BLaER1 treated with 17β-estradiol and CSF1 and Interleukin-3, amounts not matched to agents 10 nM and 100 nM (cell line): ENCODE results near the gene KANSL3.
A peak's percentile ranks its signal among the peaks of the same experiment; 100 is the strongest.

Source experiments
- H3K27ac ChIP-seq, 11 experiments: shearing (Covaris generic); formaldehyde crosslinking; 2 replicates each; pipeline ENCODE4 v1.8.1; 2022
- H3K27me3 ChIP-seq, 11 experiments: shearing (Covaris generic); formaldehyde crosslinking; 2 replicates each; pipeline ENCODE4 v1.8.1; 2022
- H3K36me3 ChIP-seq, 11 experiments: shearing (Covaris generic); formaldehyde crosslinking; 2 replicates each; pipeline ENCODE4 v1.8.1; 2022
- H3K4me1 ChIP-seq, 10 experiments: shearing (Covaris generic); formaldehyde crosslinking; 2 replicates each; pipeline ENCODE4 v1.8.1; 2022
- H3K4me2 ChIP-seq, 11 experiments: shearing (Covaris generic); formaldehyde crosslinking; 2 replicates each; pipeline ENCODE4 v1.8.1; 2022
- H3K4me3 ChIP-seq, 10 experiments: shearing (Covaris generic); formaldehyde crosslinking; 2 replicates each; pipeline ENCODE4 v1.8.1; 2022
- H3K9ac ChIP-seq, 11 experiments: shearing (Covaris generic); formaldehyde crosslinking; 2 replicates each; pipeline ENCODE4 v1.8.1; 2022
- H3K9me3 ChIP-seq, 11 experiments: shearing (Covaris generic); formaldehyde crosslinking; replicated peaks in 1 of 11; 2 replicates each; pipeline ENCODE4 v1.8.1; 2022
- H4K20me1 ChIP-seq, 11 experiments: shearing (Covaris generic); formaldehyde crosslinking; 2 replicates each; pipeline ENCODE4 v1.8.1; 2022
- Cebpa-rat ChIP-seq, 11 experiments: shearing (Covaris generic); IDR thresholded peaks; 2 replicates each; pipeline ENCODE4 v1.8.1; 2022

KANSL3 gene

GRCh38 chr2:96549967-96550786, 87.9 kb downstream of the KANSL3 start:
- no peak overlapping the region for H3K27ac ChIP-seq
- H3K9ac ChIP-seq: peak overlapping the region in 1 of 11 experiments; percentile 11; a peak in 1 of 22 replicates
- H4K20me1 ChIP-seq: peaks cover 87 to 99% (median 90%) of the 10 kb centered on the region in 11 experiments
- H3K27me3 ChIP-seq: no peaks in the 10 kb centered on the region
- H3K4me2 ChIP-seq: peak overlapping the region in 6 of 11 experiments; percentile 60 to 91 (median 87); a peak in 6 of 22 replicates
- H3K4me3 ChIP-seq: no peak overlapping the region
- TF ChIP-seq Cebpa-rat (IDR thresholded peaks at IDR 0.05): no peak
- peaks cover 0 to 9% (median 0%) of the 10 kb centered on the region in 11 experiments; a peak in 3 of 22 replicates for H3K9me3 ChIP-seq
- H3K36me3 ChIP-seq: peaks cover 64 to 77% (median 74%) of the 10 kb centered on the region in 11 experiments
- H3K4me1 ChIP-seq: peaks cover 53 to 74% (median 70%) of the 10 kb centered on the region in 10 experiments

- Histone ChIP-seq H3K4me3 (no peak overlapping the region), H3K36me3 (peaks cover 71 to 85% (median 82%) of the 10 kb centered on the region in 11 experiments), H3K4me2 (no peak overlapping the region), H4K20me1 (peaks cover 94 to 100% (median 98%) of the 10 kb centered on the region in 11 experiments), H3K9me3 (peaks cover 0 to 16% (median 0%) of the 10 kb centered on the region in 11 experiments; a peak in 8 of 22 replicates), H3K27ac (no peak overlapping the region), H3K4me1 (peaks cover 59 to 70% (median 65%) of the 10 kb centered on the region in 10 experiments), H3K9ac (no peak overlapping the region), H3K27me3 (no peaks in the 10 kb centered on the region)
- TF ChIP-seq Cebpa-rat (IDR thresholded peaks at IDR 0.05): no peak
Observed at GRCh38 chr2:96549466-96549785, 88.7 kb downstream of the KANSL3 start.

- H4K20me1 ChIP-seq: peaks cover 99 to 100% (median 100%) of the 10 kb centered on the region in 11 experiments
- H3K4me3 ChIP-seq: no peak overlapping the region
- H3K9ac ChIP-seq: 0 out of 22 replicates have a peak overlapping the region, but pooled peaks of 1 of the 11 experiments have one; percentile 5
- H3K4me2 ChIP-seq: no peak overlapping the region
- H3K27ac ChIP-seq: no peak overlapping the region
- H3K27me3 ChIP-seq: no peaks in the 10 kb centered on the region
- peaks cover 0 to 22% (median 4%) of the 10 kb centered on the region in 11 experiments; a peak in 12 of 22 replicates for H3K9me3 ChIP-seq
- TF ChIP-seq Cebpa-rat (IDR thresholded peaks at IDR 0.05): no peak
- H3K4me1 ChIP-seq: peaks cover 53 to 68% (median 60%) of the 10 kb centered on the region in 10 experiments
- H3K36me3 ChIP-seq: peaks cover 77 to 91% (median 88%) of the 10 kb centered on the region in 11 experiments
Observed at GRCh38 chr2:96548558-96549465, 89.3 kb downstream of the KANSL3 start.

GRCh38 chr2:96547731-96548171, 90.4 kb downstream of the KANSL3 start:
- Histone ChIP-seq H3K4me2 (no peak overlapping the region), H3K4me1 (peaks cover 44 to 58% (median 50%) of the 10 kb centered on the region in 10 experiments), H3K9ac (0 out of 22 replicates have a peak overlapping the region, but pooled peaks of 1 of the 11 experiments have one; percentile 1), H3K4me3 (no peak overlapping the region), H4K20me1 (peaks cover 99 to 100% (median 100%) of the 10 kb centered on the region in 11 experiments), H3K27me3 (no peaks in the 10 kb centered on the region), H3K36me3 (peaks cover 88 to 100% (median 97%) of the 10 kb centered on the region in 11 experiments), H3K27ac (no peak overlapping the region), H3K9me3 (peaks cover 0 to 33% (median 14%) of the 10 kb centered on the region in 11 experiments; a peak in 14 of 22 replicates)
- TF ChIP-seq Cebpa-rat (IDR thresholded peaks at IDR 0.05): no peak

GRCh38 chr2:96547203-96547641, 90.9 kb downstream of the KANSL3 start:
- Histone ChIP-seq H3K4me1 (peaks cover 42 to 58% (median 50%) of the 10 kb centered on the region in 10 experiments), H3K4me3 (no peak overlapping the region), H3K27me3 (no peaks in the 10 kb centered on the region), H3K36me3 (peaks cover 93 to 100% (median 99%) of the 10 kb centered on the region in 11 experiments), H3K4me2 (peak overlapping the region in 8 of 11 experiments; percentile 16 to 77 (median 62); a peak in 10 of 22 replicates), H4K20me1 (peaks cover 99 to 100% (median 100%) of the 10 kb centered on the region in 11 experiments), H3K9me3 (peaks cover 0 to 38% (median 19%) of the 10 kb centered on the region in 11 experiments; a peak in 14 of 22 replicates), H3K27ac (no peak overlapping the region), H3K9ac (0 out of 22 replicates have a peak overlapping the region, but pooled peaks of 1 of the 11 experiments have one; percentile 1)
- no peak for TF ChIP-seq Cebpa-rat (IDR thresholded peaks at IDR 0.05)

- peaks cover 93 to 100% (median 99%) of the 10 kb centered on the region in 11 experiments for H3K36me3 ChIP-seq
- no peak overlapping the region for H3K4me3 ChIP-seq
- peak overlapping the region in 5 of 11 experiments; percentile 6 to 50 (median 16); a peak in 4 of 22 replicates for H3K9ac ChIP-seq
- no peaks in the 10 kb centered on the region for H3K27me3 ChIP-seq
- peak overlapping the region in 10 of 11 experiments; percentile 16 to 77 (median 60); a peak in 20 of 22 replicates for H3K4me2 ChIP-seq
- H4K20me1 ChIP-seq: peaks cover 99 to 100% (median 100%) of the 10 kb centered on the region in 11 experiments
- H3K27ac ChIP-seq: no peak overlapping the region; a peak in 1 of 22 replicates
- H3K4me1 ChIP-seq: peaks cover 37 to 62% (median 49%) of the 10 kb centered on the region in 10 experiments
- TF ChIP-seq Cebpa-rat (IDR thresholded peaks at IDR 0.05): no peak
- peaks cover 0 to 42% (median 23%) of the 10 kb centered on the region in 11 experiments; a peak in 14 of 22 replicates for H3K9me3 ChIP-seq
Observed at GRCh38 chr2:96546797-96547196, 91.3 kb downstream of the KANSL3 start.

GRCh38 chr2:96546321-96546720, 91.8 kb downstream of the KANSL3 start:
- H3K27me3 ChIP-seq: no peaks in the 10 kb centered on the region
- H3K36me3 ChIP-seq: peaks cover 93 to 100% (median 99%) of the 10 kb centered on the region in 11 experiments
- peaks cover 0 to 44% (median 23%) of the 10 kb centered on the region in 11 experiments; a peak in 14 of 22 replicates for H3K9me3 ChIP-seq
- TF ChIP-seq Cebpa-rat (IDR thresholded peaks at IDR 0.05): no peak
- H4K20me1 ChIP-seq: peaks cover 99 to 100% (median 100%) of the 10 kb centered on the region in 11 experiments
- peak overlapping the region; percentile 16 to 77 (median 57) for H3K4me2 ChIP-seq
- H3K9ac ChIP-seq: peak overlapping the region in 5 of 11 experiments; percentile 6 to 50 (median 16); a peak in 3 of 22 replicates
- H3K4me3 ChIP-seq: no peak overlapping the region
- no peak overlapping the region; a peak in 1 of 22 replicates for H3K27ac ChIP-seq
- peaks cover 33 to 60% (median 48%) of the 10 kb centered on the region in 10 experiments for H3K4me1 ChIP-seq
